Esophagus squamous epithelium (tissue), 4 donors: Measurements from ENCODE around the gene UBAC2.

Source experiments
- CTCF ChIP-seq, 6 experiments: fragments of 450-650 bp in 4 of 6; fragments of 200-600 bp in 2 of 6; sonication (generic) in 2 of 6; IDR thresholded peaks; one replicate each; pipeline ENCODE4 v1.5.1; 2016 to 2019; ENCODE audit warnings: antibody characterized with exemption in 6 of 6, mild to moderate bottlenecking in 4 of 6, moderate library complexity in 4 of 6
- POLR2A ChIP-seq, 4 donors: fragments of 450-650 bp; IDR thresholded peaks; one replicate each; pipeline ENCODE4 v1.6.1; 2017; ENCODE audit warnings: antibody characterized with exemption in 4 of 4, mild to moderate bottlenecking in 4 of 4, moderate library complexity in 3 of 4

- no peak for TF ChIP-seq CTCF (IDR thresholded peaks at IDR 0.05)
- TF ChIP-seq POLR2A (IDR thresholded peaks at IDR 0.05): no peak
Measured at GRCh38 chr13:99340638-99341037, 140.0 kb downstream of the UBAC2 start.
